Measurements from ENCODE around the gene FOXD3. TPM values are rescaled to one million over a fixed set of nuclear protein-coding genes. Genes with fewer than 3 reads are reported as not detected.

Gene FOXD3
- total RNA-seq, 3 donors from 2014 or later = 0.14 to 5.0 (median 0.55) TPM

DNA sequence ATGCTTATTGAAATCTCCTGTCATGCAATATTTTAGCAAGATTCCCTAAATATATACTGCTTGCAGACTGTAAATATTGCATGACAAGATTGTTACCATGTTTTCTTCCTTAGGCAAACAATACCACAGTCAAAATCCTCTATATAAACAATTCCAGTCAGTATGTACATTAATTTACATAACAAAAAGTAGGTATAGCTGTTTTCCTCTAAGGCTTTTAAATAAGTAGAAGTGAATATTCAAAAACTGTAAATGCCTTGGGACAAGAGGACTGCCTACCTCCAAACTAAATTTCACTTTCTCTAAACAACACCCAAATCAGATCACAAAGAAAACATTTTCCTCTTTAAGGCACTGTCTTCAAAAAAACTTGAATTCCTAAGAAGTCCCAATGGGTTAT lies 17.3 kb upstream of the FOXD3 start:
- no peak overlapping the region for H3K4me3 ChIP-seq
- H3K36me3 ChIP-seq (ENCODE audit: low read depth) = no peaks in the 10 kb centered on the region
- DNase-seq = no peak
- no peaks in the 10 kb centered on the region for H3K4me1 ChIP-seq (ENCODE audit: low read depth)
- H3K9me3 ChIP-seq = no peaks in the 10 kb centered on the region
- TF ChIP-seq, protein P1, sequence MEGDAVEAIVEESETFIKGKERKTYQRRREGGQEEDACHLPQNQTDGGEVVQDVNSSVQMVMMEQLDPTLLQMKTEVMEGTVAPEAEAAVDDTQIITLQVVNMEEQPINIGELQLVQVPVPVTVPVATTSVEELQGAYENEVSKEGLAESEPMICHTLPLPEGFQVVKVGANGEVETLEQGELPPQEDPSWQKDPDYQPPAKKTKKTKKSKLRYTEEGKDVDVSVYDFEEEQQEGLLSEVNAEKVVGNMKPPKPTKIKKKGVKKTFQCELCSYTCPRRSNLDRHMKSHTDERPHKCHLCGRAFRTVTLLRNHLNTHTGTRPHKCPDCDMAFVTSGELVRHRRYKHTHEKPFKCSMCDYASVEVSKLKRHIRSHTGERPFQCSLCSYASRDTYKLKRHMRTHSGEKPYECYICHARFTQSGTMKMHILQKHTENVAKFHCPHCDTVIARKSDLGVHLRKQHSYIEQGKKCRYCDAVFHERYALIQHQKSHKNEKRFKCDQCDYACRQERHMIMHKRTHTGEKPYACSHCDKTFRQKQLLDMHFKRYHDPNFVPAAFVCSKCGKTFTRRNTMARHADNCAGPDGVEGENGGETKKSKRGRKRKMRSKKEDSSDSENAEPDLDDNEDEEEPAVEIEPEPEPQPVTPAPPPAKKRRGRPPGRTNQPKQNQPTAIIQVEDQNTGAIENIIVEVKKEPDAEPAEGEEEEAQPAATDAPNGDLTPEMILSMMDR (IDR thresholded peaks at IDR 0.05) = no peak
- intact Hi-C loops (cut with DNase I, micrococcal nuclease) = no loop called here
- ATAC-seq = no peak

DNA sequence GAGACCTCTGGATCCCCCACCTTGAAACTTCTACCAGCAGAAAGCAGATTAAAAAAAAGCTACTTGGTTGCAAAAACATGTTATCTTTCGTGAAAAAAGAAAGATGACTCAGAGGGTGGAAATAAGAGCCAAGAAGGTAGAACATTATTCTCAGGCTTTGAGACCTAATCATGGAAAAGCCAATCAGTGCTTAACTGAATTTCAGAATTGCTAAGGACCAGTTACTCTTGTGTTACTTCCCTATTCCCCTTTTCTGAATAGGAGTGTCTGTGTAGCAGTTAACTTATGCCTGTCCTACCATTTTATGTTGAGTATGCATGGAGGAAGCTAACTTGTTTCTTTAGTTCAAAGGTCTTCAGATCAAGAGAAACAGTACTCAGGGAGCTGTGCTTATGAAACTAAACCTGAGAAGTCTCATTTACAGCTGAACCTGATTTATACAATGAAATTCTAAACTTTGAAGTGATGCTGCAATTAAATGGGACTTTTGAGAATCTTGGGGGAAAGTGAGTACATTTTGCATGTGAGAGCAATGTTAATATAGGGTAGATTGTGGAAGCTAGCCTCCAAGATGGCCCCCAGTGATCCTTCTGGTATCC lies 15.1 kb upstream of the FOXD3 start:
- no peak overlapping the region for H3K4me3 ChIP-seq
- TF ChIP-seq, protein P1 (IDR thresholded peaks at IDR 0.05) = no peak
- intact Hi-C loops (cut with DNase I, micrococcal nuclease) = no loop called here
- DNase-seq (no peak), ATAC-seq (no peak)
- no peaks in the 10 kb centered on the region for H3K36me3 ChIP-seq (ENCODE audit: low read depth)
- H3K4me1 ChIP-seq (ENCODE audit: low read depth) = no peaks in the 10 kb centered on the region
- H3K9me3 ChIP-seq = no peaks in the 10 kb centered on the region

DNA sequence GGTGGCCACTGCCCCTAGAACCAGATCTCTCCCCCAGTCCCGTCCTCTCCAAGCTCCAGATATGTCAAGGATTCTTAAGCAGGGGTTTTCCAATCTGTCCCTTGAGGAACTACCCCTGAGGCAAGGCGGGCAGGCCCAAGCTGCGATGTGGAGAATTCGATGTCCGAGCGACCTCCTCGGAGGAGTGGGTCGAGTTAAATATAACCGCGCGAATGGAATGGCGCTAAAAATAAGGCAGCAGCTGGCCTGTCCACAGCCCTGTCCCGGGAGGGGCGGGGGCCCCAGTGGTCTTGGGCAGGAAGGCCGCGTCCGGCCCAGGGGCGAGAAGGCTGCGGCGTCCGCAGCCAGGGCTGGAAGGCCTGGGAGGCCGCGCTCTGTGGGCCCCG lies 5.8 kb upstream of the FOXD3 start:
- TF ChIP-seq, protein P1 (IDR thresholded peaks at IDR 0.05) = no peak
- no peak for ATAC-seq
- Histone ChIP-seq H3K4me3 (no peak overlapping the region), H3K36me3 (ENCODE audit: low read depth) (no peaks in the 10 kb centered on the region), H3K4me1 (ENCODE audit: low read depth) (peaks cover 9% of the 10 kb centered on the region), H3K9me3 (no peaks in the 10 kb centered on the region)
- no peak for DNase-seq
- intact Hi-C loops (cut with DNase I, micrococcal nuclease) = no loop called here

DNA sequence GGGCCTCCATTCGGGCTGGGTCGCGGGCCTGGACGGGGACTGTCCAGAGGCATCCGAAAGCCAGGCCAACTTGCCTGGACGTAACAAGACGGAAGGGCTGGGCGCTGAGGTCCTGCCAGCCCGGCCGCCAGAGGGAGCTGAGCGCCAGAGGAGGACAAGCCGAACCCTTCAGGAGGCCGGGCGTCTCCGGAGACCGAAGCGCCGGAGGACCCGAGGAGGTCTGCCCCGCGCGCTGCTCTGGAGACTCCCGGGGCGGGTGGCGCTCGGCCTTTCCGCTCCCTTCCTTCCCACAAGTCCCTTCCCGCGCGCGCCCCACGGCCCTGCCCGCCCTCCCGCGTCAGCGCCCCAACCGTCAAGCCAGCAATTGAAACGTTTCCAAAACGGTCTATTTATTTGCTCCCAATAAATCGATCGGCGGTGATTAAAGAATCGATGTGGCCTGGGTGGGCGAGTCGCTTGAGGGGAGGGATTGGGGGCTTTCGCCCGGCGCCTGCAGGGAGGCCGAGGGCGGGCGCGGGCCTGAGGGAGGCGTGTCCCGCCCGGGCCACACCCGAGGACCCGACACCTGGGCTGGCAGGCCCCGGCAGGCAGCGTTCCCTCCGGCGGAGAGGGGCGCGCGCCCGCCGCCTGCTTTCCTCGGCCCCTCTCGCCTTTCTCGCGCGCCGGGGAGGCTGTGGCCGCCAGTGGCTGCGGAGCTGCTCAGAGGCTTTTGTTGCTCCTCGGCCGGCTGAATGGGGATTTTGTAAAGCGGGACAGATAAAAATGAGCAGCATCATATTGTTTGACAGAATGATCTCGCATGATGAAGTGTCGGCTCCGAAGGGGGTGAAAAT lies 5.2 kb upstream of the FOXD3 start:
- peaks cover 14% of the 10 kb centered on the region for H3K4me1 ChIP-seq (ENCODE audit: low read depth)
- intact Hi-C loops (cut with DNase I, micrococcal nuclease) = no loop called here
- no peak overlapping the region for H3K4me3 ChIP-seq
- ATAC-seq (peak; percentile 97), DNase-seq (peak; percentile 82 to 87 (median 83))
- H3K9me3 ChIP-seq = no peaks in the 10 kb centered on the region
- no peaks in the 10 kb centered on the region for H3K36me3 ChIP-seq (ENCODE audit: low read depth)
- TF ChIP-seq, protein P1 (IDR thresholded peaks at IDR 0.05) = peak; percentile 52

DNA sequence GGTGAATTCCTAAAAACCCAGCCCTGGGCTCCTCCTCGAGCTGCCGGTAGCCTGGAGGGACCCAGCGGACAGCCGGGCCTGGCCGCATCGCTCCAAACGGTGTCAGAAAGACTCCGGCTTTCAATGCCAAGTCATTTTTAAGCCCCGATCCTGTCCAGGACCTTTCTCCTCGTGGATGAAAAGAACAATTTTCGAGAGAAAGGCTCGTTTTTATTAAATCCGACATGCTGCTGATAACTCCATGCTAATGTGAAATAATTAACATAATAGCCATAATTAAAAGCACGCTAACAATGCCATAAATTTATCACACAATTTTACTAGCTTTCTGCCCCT lies 4.6 kb upstream of the FOXD3 start:
- intact Hi-C loops (cut with DNase I, micrococcal nuclease) = no loop called here

More for the DNA sequence above, 4.6 kb upstream of the FOXD3 start:
- H3K4me3 ChIP-seq = no peak overlapping the region
- TF ChIP-seq, protein P1 (IDR thresholded peaks at IDR 0.05) = no peak
- DNase-seq (no peak), ATAC-seq (no peak)
- peaks cover 20% of the 10 kb centered on the region for H3K4me1 ChIP-seq (ENCODE audit: low read depth)
- H3K36me3 ChIP-seq (ENCODE audit: low read depth) = no peaks in the 10 kb centered on the region
- H3K9me3 ChIP-seq = no peaks in the 10 kb centered on the region

Measured in mucosa of descending colon (tissue), 3 donors.